ENCODE measurements around the gene IDUA.

The IDUA gene

DNA sequence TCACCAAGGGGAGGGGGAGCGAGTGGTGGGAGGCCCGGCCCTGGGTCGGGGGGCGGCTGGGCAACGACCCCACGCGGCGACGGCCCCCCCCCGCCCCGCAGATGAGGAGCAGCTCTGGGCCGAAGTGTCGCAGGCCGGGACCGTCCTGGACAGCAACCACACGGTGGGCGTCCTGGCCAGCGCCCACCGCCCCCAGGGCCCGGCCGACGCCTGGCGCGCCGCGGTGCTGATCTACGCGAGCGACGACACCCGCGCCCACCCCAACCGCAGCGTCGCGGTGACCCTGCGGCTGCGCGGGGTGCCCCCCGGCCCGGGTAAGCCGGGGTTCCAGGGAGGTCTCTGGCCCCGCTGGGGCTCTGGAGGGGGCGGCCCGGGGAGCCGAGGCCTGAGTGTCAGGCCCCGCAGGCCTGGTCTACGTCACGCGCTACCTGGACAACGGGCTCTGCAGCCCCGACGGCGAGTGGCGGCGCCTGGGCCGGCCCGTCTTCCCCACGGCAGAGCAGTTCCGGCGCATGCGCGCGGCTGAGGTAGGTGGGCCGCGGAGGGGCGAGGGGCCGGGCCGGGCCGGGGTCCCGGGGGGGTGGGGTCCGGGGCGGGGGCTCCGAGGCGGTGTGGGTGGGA lies 15.9 kb downstream of the IDUA start:
- no peaks in the 10 kb centered on the region for H3K79me1 ChIP-seq (replicated peaks; ENCODE audit: low read length, poor library complexity, severe bottlenecking)
- peaks cover 69 to 77% of the 10 kb centered on the region in 2 experiments for H3K27me3 ChIP-seq (ENCODE audit: control insufficient read depth in 1 of 2, insufficient read depth in 1 of 2, low read length in 2 of 2)
- peaks cover 0 to 9% of the 10 kb centered on the region in 2 experiments for H3K36me3 ChIP-seq (ENCODE audit: control insufficient read depth in 1 of 2, insufficient read depth in 2 of 2, low read depth in 1 of 2, low read length in 2 of 2)
- no peak overlapping the region for H2BK120ac ChIP-seq (ENCODE audit: low read depth, low read length)
- H3K14ac ChIP-seq (ENCODE audit: low read length in 2 of 2): no peak overlapping the region
- no peak overlapping the region for H3K9ac ChIP-seq (ENCODE audit: low read length)
- WGBS: 9% methylated on average over 26 of the region's 75 CpGs
- H2BK12ac ChIP-seq (ENCODE audit: low read length in 2 of 2): no peak overlapping the region
- H3K4me2 ChIP-seq (ENCODE audit: low read length, poor library complexity, severe bottlenecking): no peak overlapping the region
- no peak overlapping the region for H2BK15ac ChIP-seq (ENCODE audit: low read depth, poor library complexity, severe bottlenecking)
- no peak overlapping the region for H3K4ac ChIP-seq (ENCODE audit: low read depth in 1 of 2, low read length in 2 of 2)
- no peak overlapping the region for H3K23ac ChIP-seq (ENCODE audit: low read length in 2 of 2)
- DNase-seq: no peak
- H4K91ac ChIP-seq (ENCODE audit: low read length): no peak overlapping the region
- H3K9me3 ChIP-seq (ENCODE audit: control insufficient read depth, low read length): peaks cover 6% of the 10 kb centered on the region
- H3K4me1 ChIP-seq (ENCODE audit: control insufficient read depth, insufficient read depth, low read depth, low read length): peaks cover 16% of the 10 kb centered on the region
- no peak overlapping the region for H2AFZ ChIP-seq (ENCODE audit: low read depth, low read length)
- H2BK5ac ChIP-seq (ENCODE audit: low read depth, low read length, poor library complexity, severe bottlenecking): no peak overlapping the region
- H2AK5ac ChIP-seq (ENCODE audit: low read length, severe bottlenecking): no peak overlapping the region
- no peak overlapping the region for H3K27ac ChIP-seq (ENCODE audit: low read length, poor library complexity, severe bottlenecking)
- no peak overlapping the region for H3K4me3 ChIP-seq (ENCODE audit: insufficient read depth in 1 of 2, low read depth in 1 of 2, low read length in 2 of 2)
- H3K18ac ChIP-seq (ENCODE audit: low read depth in 1 of 2, low read length in 2 of 2): no peak overlapping the region
- H4K8ac ChIP-seq (ENCODE audit: low read length): no peak overlapping the region

DNA sequence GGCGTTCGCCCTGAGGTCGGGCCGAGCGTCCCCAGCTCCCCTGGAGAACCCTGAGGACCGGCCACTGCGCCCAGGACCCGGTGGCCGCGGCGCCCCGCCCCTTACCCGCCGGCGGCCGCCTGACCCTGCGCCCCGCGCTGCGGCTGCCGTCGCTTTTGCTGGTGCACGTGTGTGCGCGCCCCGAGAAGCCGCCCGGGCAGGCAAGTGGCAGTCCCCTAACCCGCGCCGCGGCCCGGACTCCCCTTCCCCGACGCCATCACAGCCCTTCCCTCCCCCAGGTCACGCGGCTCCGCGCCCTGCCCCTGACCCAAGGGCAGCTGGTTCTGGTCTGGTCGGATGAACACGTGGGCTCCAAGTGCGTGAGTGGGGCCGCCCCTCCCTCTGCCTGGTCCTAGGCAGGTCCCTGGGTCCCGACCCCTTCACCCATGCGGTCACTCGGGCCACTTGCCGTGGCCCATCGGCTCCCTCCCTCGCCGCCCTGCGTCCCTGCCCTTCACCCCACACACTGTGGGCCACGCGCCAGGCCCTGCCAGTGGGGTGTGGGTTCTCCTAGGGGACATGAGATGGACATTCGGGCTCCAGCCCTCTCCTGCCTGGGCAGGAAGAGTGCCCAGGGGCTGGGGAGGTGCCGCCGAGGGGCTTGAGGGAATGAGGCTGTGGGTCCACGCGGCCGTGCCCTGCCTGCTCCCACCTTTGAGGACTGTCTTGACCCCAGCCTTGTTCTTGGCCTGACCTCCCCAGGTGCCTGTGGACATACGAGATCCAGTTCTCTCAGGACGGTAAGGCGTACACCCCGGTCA lies 16.6 kb downstream of the IDUA start:
- Histone ChIP-seq H2AK5ac (ENCODE audit: low read length, severe bottlenecking) (no peak overlapping the region), H4K8ac (ENCODE audit: low read length) (no peak overlapping the region), H3K9ac (ENCODE audit: low read length) (no peak overlapping the region), H2BK15ac (ENCODE audit: low read depth, poor library complexity, severe bottlenecking) (no peak overlapping the region), H3K27me3 (ENCODE audit: control insufficient read depth in 1 of 2, insufficient read depth in 1 of 2, low read length in 2 of 2) (peaks cover 69 to 77% of the 10 kb centered on the region in 2 experiments), H3K18ac (ENCODE audit: low read depth in 1 of 2, low read length in 2 of 2) (no peak overlapping the region), H2AFZ (ENCODE audit: low read depth, low read length) (no peak overlapping the region), H3K36me3 (ENCODE audit: control insufficient read depth in 1 of 2, insufficient read depth in 2 of 2, low read depth in 1 of 2, low read length in 2 of 2) (peaks cover 0 to 9% of the 10 kb centered on the region in 2 experiments), H4K91ac (ENCODE audit: low read length) (no peak overlapping the region), H3K79me1 (replicated peaks; ENCODE audit: low read length, poor library complexity, severe bottlenecking) (no peaks in the 10 kb centered on the region), H3K9me3 (ENCODE audit: control insufficient read depth, low read length) (peaks cover 6% of the 10 kb centered on the region), H3K27ac (ENCODE audit: low read length, poor library complexity, severe bottlenecking) (no peak overlapping the region), H3K4me1 (ENCODE audit: control insufficient read depth, insufficient read depth, low read depth, low read length) (peaks cover 15% of the 10 kb centered on the region), H2BK120ac (ENCODE audit: low read depth, low read length) (no peak overlapping the region), H3K4me2 (ENCODE audit: low read length, poor library complexity, severe bottlenecking) (no peak overlapping the region), H2BK12ac (ENCODE audit: low read length in 2 of 2) (no peak overlapping the region), H3K4ac (ENCODE audit: low read depth in 1 of 2, low read length in 2 of 2) (no peak overlapping the region), H3K4me3 (ENCODE audit: insufficient read depth in 1 of 2, low read depth in 1 of 2, low read length in 2 of 2) (no peak overlapping the region), H2BK5ac (ENCODE audit: low read depth, low read length, poor library complexity, severe bottlenecking) (no peak overlapping the region), H3K14ac (ENCODE audit: low read length in 2 of 2) (no peak overlapping the region), H3K23ac (ENCODE audit: low read length in 2 of 2) (no peak overlapping the region)
- 39% methylated on average over 57 of the region's 63 CpGs for WGBS
- DNase-seq: no peak

DNA sequence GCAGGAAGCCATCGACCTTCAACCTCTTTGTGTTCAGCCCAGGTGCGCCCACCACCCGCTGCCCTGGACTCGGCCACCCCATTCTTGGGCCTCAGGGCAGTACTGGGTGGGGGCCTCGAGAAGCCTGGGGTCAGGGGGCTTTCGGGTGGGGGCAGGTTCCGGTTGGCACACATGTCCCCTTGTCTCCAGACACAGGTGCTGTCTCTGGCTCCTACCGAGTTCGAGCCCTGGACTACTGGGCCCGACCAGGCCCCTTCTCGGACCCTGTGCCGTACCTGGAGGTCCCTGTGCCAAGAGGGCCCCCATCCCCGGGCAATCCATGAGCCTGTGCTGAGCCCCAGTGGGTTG lies 17.2 kb downstream of the IDUA start:
- H3K36me3 ChIP-seq (ENCODE audit: control insufficient read depth in 1 of 2, insufficient read depth in 2 of 2, low read depth in 1 of 2, low read length in 2 of 2): peaks cover 0 to 9% of the 10 kb centered on the region in 2 experiments
- H3K79me1 ChIP-seq (replicated peaks; ENCODE audit: low read length, poor library complexity, severe bottlenecking): no peaks in the 10 kb centered on the region
- H3K27ac ChIP-seq (ENCODE audit: low read length, poor library complexity, severe bottlenecking): no peak overlapping the region
- peaks cover 6% of the 10 kb centered on the region for H3K9me3 ChIP-seq (ENCODE audit: control insufficient read depth, low read length)
- H2BK12ac ChIP-seq (ENCODE audit: low read length in 2 of 2): no peak overlapping the region
- no peak for DNase-seq
- no peak overlapping the region for H2BK15ac ChIP-seq (ENCODE audit: low read depth, poor library complexity, severe bottlenecking)
- no peak overlapping the region for H3K9ac ChIP-seq (ENCODE audit: low read length)
- H3K4me3 ChIP-seq (ENCODE audit: insufficient read depth in 1 of 2, low read depth in 1 of 2, low read length in 2 of 2): no peak overlapping the region
- no peak overlapping the region for H3K4ac ChIP-seq (ENCODE audit: low read depth in 1 of 2, low read length in 2 of 2)
- no peak overlapping the region for H2AFZ ChIP-seq (ENCODE audit: low read depth, low read length)
- peaks cover 72 to 80% of the 10 kb centered on the region in 2 experiments for H3K27me3 ChIP-seq (ENCODE audit: control insufficient read depth in 1 of 2, insufficient read depth in 1 of 2, low read length in 2 of 2)
- H2BK5ac ChIP-seq (ENCODE audit: low read depth, low read length, poor library complexity, severe bottlenecking): no peak overlapping the region
- no peak overlapping the region for H2BK120ac ChIP-seq (ENCODE audit: low read depth, low read length)
- H2AK5ac ChIP-seq (ENCODE audit: low read length, severe bottlenecking): no peak overlapping the region
- no peak overlapping the region for H3K23ac ChIP-seq (ENCODE audit: low read length in 2 of 2)
- peaks cover 20% of the 10 kb centered on the region for H3K4me1 ChIP-seq (ENCODE audit: control insufficient read depth, insufficient read depth, low read depth, low read length)
- H3K18ac ChIP-seq (ENCODE audit: low read depth in 1 of 2, low read length in 2 of 2): no peak overlapping the region
- no peak overlapping the region for H4K8ac ChIP-seq (ENCODE audit: low read length)
- H4K91ac ChIP-seq (ENCODE audit: low read length): no peak overlapping the region
- H3K14ac ChIP-seq (ENCODE audit: low read length in 2 of 2): no peak overlapping the region
- H3K4me2 ChIP-seq (ENCODE audit: low read length, poor library complexity, severe bottlenecking): no peak overlapping the region
- WGBS: 90% methylated on average over 13 of the region's 13 CpGs

DNA sequence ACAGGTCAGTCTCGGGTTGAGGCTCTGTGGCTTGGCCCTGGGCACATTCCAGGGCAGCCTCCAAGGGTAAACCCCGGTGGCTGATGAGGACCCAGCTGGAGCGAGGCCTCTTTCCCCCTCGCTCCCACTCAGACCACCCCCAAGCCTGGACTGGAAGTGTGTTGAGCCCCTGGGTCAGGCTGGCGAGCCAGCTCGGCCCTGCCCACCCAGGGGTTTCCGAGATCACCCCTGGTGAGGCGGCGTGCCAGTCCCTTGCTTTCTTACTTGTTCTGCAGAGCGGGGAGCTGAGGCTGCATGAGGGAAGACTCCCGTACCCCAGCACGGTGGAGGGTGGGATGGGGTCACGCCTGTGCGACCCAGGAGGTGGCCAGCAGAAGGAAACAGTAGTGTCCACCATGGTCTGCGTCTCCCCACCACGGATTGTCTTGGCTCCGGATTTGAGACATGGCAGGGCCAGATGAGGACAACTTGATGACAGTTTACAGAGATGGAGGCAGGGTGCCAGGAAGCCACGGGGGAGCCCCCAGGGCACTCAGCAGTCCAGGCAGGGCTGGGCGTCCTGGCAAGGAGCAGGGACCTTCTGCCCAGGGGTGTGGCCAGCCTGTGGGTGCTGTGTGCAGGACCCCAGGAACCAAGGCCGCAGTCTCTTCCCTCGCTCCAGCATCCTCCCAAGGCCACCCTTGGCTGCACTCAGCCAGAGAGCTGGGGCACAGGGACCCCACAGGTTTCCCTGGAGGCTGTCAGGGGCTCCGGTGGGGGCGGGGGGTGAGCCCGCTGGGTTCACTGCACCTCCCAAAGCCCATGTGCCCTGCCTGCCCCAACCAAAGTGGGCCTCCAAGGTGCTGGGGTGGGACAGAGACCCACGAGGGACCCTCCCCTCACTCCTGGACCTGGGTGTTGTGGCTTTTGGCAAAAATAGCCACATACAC lies 18.0 kb downstream of the IDUA start:
- Histone ChIP-seq H3K4me3 (ENCODE audit: insufficient read depth in 1 of 2, low read depth in 1 of 2, low read length in 2 of 2) (no peak overlapping the region), H3K9me3 (ENCODE audit: control insufficient read depth, low read length) (peaks cover 6% of the 10 kb centered on the region), H3K36me3 (ENCODE audit: control insufficient read depth in 1 of 2, insufficient read depth in 2 of 2, low read depth in 1 of 2, low read length in 2 of 2) (peaks cover 0 to 9% of the 10 kb centered on the region in 2 experiments)

More for the DNA sequence above, 18.0 kb downstream of the IDUA start:
- H3K27ac ChIP-seq (ENCODE audit: low read length, poor library complexity, severe bottlenecking): no peak overlapping the region
- no peak overlapping the region for H3K18ac ChIP-seq (ENCODE audit: low read depth in 1 of 2, low read length in 2 of 2)
- H3K4ac ChIP-seq (ENCODE audit: low read depth in 1 of 2, low read length in 2 of 2): no peak overlapping the region
- no peak overlapping the region for H3K4me2 ChIP-seq (ENCODE audit: low read length, poor library complexity, severe bottlenecking)
- H3K27me3 ChIP-seq (ENCODE audit: control insufficient read depth in 1 of 2, insufficient read depth in 1 of 2, low read length in 2 of 2): peaks cover 72 to 80% of the 10 kb centered on the region in 2 experiments
- 89% methylated on average over 24 of the region's 25 CpGs for WGBS
- H2BK5ac ChIP-seq (ENCODE audit: low read depth, low read length, poor library complexity, severe bottlenecking): no peak overlapping the region
- no peak overlapping the region for H2AK5ac ChIP-seq (ENCODE audit: low read length, severe bottlenecking)
- H3K23ac ChIP-seq (ENCODE audit: low read length in 2 of 2): no peak overlapping the region
- H2BK120ac ChIP-seq (ENCODE audit: low read depth, low read length): no peak overlapping the region
- H3K4me1 ChIP-seq (ENCODE audit: control insufficient read depth, insufficient read depth, low read depth, low read length): peaks cover 25% of the 10 kb centered on the region
- no peak overlapping the region for H4K91ac ChIP-seq (ENCODE audit: low read length)
- no peak overlapping the region for H4K8ac ChIP-seq (ENCODE audit: low read length)
- H2BK15ac ChIP-seq (ENCODE audit: low read depth, poor library complexity, severe bottlenecking): no peak overlapping the region
- no peak overlapping the region for H2BK12ac ChIP-seq (ENCODE audit: low read length in 2 of 2)
- H3K14ac ChIP-seq (ENCODE audit: low read length in 2 of 2): no peak overlapping the region
- no peak for DNase-seq
- H3K9ac ChIP-seq (ENCODE audit: low read length): no peak overlapping the region
- no peaks in the 10 kb centered on the region for H3K79me1 ChIP-seq (replicated peaks; ENCODE audit: low read length, poor library complexity, severe bottlenecking)
- H2AFZ ChIP-seq (ENCODE audit: low read depth, low read length): no peak overlapping the region

Data from mesenchymal stem cell (in vitro differentiated cells and primary cell).